Measurements from ENCODE around the gene CBLB. TPM values are rescaled to one million over a fixed set of nuclear protein-coding genes. Genes with fewer than 3 reads are reported as not detected.

Gene CBLB
- total and polyA plus RNA-seq, 2 of the 4 experiments (the other 2 are of a cell fraction), result 10.1 to 20.1 TPM

DNA sequence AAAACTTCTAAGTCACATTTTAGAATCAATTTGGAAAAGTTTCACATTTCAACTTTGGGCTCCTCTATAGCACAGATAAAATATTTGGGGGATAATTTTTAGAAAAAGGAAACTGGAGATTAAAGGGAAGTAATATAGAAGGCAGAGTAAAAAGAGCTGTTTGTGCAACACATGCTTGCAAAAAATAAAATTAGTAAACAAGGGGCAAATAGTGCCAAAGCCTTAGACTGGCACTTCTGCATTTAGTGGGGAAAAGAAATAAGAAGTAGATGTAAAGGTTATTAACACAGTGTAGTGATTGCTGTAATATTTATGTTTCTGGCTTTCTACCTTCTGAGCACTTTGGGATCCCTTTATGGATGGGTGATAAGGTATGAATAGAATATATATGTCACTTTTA, 246.6 kb downstream of the CBLB start:
- Histone ChIP-seq H4K5ac (ENCODE audit: low read depth, low read length) (no peak overlapping the region), H2AFZ (replicated peaks; ENCODE audit: low read length, poor library complexity) (no peak overlapping the region), H3K27me3 (ENCODE audit: control insufficient read depth, insufficient read depth, low read length) (no peaks in the 10 kb centered on the region), H3K9ac (ENCODE audit: low read depth, low read length) (no peak overlapping the region), H3K56ac (ENCODE audit: extremely low read depth, insufficient read depth, low read length) (no peak overlapping the region), H3K23ac (ENCODE audit: low read depth, low read length) (no peak overlapping the region), H2BK15ac (ENCODE audit: low read depth, low read length) (no peak overlapping the region), H4K20me1 (ENCODE audit: insufficient read depth, low read length) (no peaks in the 10 kb centered on the region), H4K8ac (ENCODE audit: low read depth in 2 of 2, low read length in 2 of 2) (no peak overlapping the region), H2BK120ac (ENCODE audit: low read depth, low read length) (no peak overlapping the region), H3K4ac (ENCODE audit: low read depth, low read length) (no peak overlapping the region), H2BK20ac (ENCODE audit: low read depth, low read length) (no peak overlapping the region), H3K14ac (replicated peaks; ENCODE audit: low read depth, low read length) (no peak overlapping the region), H2AK9ac (replicated peaks; ENCODE audit: low read depth, low read length, poor library complexity) (no peak overlapping the region), H3K36me3 (ENCODE audit: control insufficient read depth, insufficient read depth, low read length) (no peaks in the 10 kb centered on the region), H3K4me3 (ENCODE audit: insufficient read depth, low read depth, low read length) (no peak overlapping the region), H2BK5ac (ENCODE audit: low read depth, low read length, poor library complexity, severe bottlenecking) (no peak overlapping the region), H3K9me1 (ENCODE audit: insufficient read depth, low read length) (no peaks in the 10 kb centered on the region), H3K18ac (ENCODE audit: low read depth, low read length) (no peak overlapping the region), H3K4me1 (ENCODE audit: control insufficient read depth, insufficient read depth, low read length) (no peaks in the 10 kb centered on the region), H3K79me1 (ENCODE audit: low read depth in 1 of 2, low read length in 2 of 2) (no peaks in the 10 kb centered on the region), H4K91ac (ENCODE audit: insufficient read depth, low read depth, low read length) (no peak overlapping the region), H3K27ac (ENCODE audit: insufficient read depth, low read length) (no peak overlapping the region), H3K9me3 (ENCODE audit: control insufficient read depth, insufficient read depth, low read length) (no peaks in the 10 kb centered on the region), H3K4me2 (ENCODE audit: low read depth, low read length) (no peak overlapping the region), H2AK5ac (ENCODE audit: low read depth, low read length) (no peak overlapping the region)
- intact Hi-C loops (cut with micrococcal nuclease), result no loop called here
- CTCF ChIA-PET, result interaction anchor here (0.6 kb wide), 1 partner anchor 12 kb away, joined by 3 read pairs; no protein-coding TSS in a partner anchor
- POLR2A ChIA-PET (ENCODE audit: unreplicated experiment), result no interaction called here
- TF ChIP-seq MAZ (IDR thresholded peaks at IDR 0.05; ENCODE audit: borderline replicate concordance, low read depth, low read length), result no peak
- no peak for TF ChIP-seq MAFK (IDR thresholded peaks at IDR 0.05; ENCODE audit: low read depth, low read length)
- TF ChIP-seq NFE2L2 (IDR thresholded peaks at IDR 0.05; ENCODE audit: low read depth, low read length), result no peak
- TF ChIP-seq, protein P1, sequence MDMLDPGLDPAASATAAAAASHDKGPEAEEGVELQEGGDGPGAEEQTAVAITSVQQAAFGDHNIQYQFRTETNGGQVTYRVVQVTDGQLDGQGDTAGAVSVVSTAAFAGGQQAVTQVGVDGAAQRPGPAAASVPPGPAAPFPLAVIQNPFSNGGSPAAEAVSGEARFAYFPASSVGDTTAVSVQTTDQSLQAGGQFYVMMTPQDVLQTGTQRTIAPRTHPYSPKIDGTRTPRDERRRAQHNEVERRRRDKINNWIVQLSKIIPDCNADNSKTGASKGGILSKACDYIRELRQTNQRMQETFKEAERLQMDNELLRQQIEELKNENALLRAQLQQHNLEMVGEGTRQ (IDR thresholded peaks at IDR 0.05; ENCODE audit: low read depth, low read length), result no peak
- TF ChIP-seq CHD1 (IDR thresholded peaks at IDR 0.05; ENCODE audit: low read depth, low read length), result no peak
- TF ChIP-seq POLR2A (IDR thresholded peaks at IDR 0.05; ENCODE audit: low read depth, low read length), result no peak
- TF ChIP-seq RCOR1 (IDR thresholded peaks at IDR 0.05; ENCODE audit: insufficient replicate concordance, low read length), result no peak
- no peak for TF ChIP-seq SMC3 (IDR thresholded peaks at IDR 0.05; ENCODE audit: low read depth, low read length)
- no peak for TF ChIP-seq RAD21 (IDR thresholded peaks at IDR 0.05; ENCODE audit: low read length)
- no peak for TF ChIP-seq BHLHE40 (IDR thresholded peaks at IDR 0.05; ENCODE audit: low read depth, low read length)
- no peak for TF ChIP-seq CTCF (conservative IDR thresholded peaks at IDR 0.05; ENCODE audit: low read depth, low read length)
- in situ Hi-C loops (cut with MboI; ENCODE audit: low sequenced_read_pairs), result no loop called here
- dilution Hi-C loops (cut with HindIII; ENCODE audit: low sequenced_read_pairs, unreplicated experiment), result no loop called here
- DNase-seq (no peak), ATAC-seq (ENCODE audit: low read depth) (no peak)
- no TSS peak for BruUV-seq (replicated peaks)
